Activated CD8-positive, alpha-beta T cell treated with anti-CD3 and anti-CD28 coated beads for 36 hours (primary cell): ENCODE results near the gene CCNQ. TPM values are rescaled to one million over a fixed set of nuclear protein-coding genes. Genes with fewer than 3 reads are reported as not detected.

Experiments used
- ATAC-seq: fragments of 200-7000 bp; cut with Tn5 transposase; one replicate; pipeline ENCODE4 v1.10.0; 2021; ENCODE audit warnings: mild to moderate bottlenecking, moderate library complexity
- CTCF ChIA-PET: fragments of 350-600 bp; sonication (Branson Sonifier 250); formaldehyde crosslinking; loops from one replicate; lab custom pipeline; 2021; ENCODE audit warnings: antibody characterized with exemption; lab: Charles Lee
- POLR2A ChIA-PET: fragments of 350-600 bp; sonication (Branson Sonifier 250); formaldehyde crosslinking; loops from one replicate; lab custom pipeline; 2021; ENCODE audit warnings: antibody characterized with exemption; lab: Charles Lee
- DNase-seq: peaks from one replicate; pipeline ENCODE4 v3.0.0-alpha.2; 2020
- H3K27ac Mint-ChIP-seq: one replicate; pipeline ENCODE4 v1.8.0; 2021; ENCODE audit warnings: mild to moderate bottlenecking, mixed read lengths
- H3K27me3 Mint-ChIP-seq: one replicate; pipeline ENCODE4 v1.8.0; 2021; ENCODE audit warnings: mixed read lengths
- H3K36me3 Mint-ChIP-seq: one replicate; pipeline ENCODE4 v1.8.0; 2021; ENCODE audit warnings: low read depth, mixed read lengths
- H3K4me1 Mint-ChIP-seq: one replicate; pipeline ENCODE4 v1.8.0; 2021; ENCODE audit warnings: low read depth, mixed read lengths
- H3K4me3 Mint-ChIP-seq: one replicate; pipeline ENCODE4 v1.8.0; 2021; ENCODE audit warnings: mild to moderate bottlenecking, moderate library complexity, mixed read lengths
- H3K9me3 Mint-ChIP-seq: one replicate; pipeline ENCODE4 v1.8.0; 2021; ENCODE audit warnings: mixed read lengths
- CTCF ChIP-seq: fragments of 200-600 bp; IDR thresholded peaks from one replicate; pipeline ENCODE4 v1.8.0; 2022; ENCODE audit warnings: antibody characterized with exemption, mild to moderate bottlenecking
- intact Hi-C: fragments of 100-400 bp; cut with micrococcal nuclease; formaldehyde crosslinking; loops from one replicate; pipeline ENCODE4 v1.10.0; 2022
- total RNA-seq, 2 experiments: library from RNA; stranded (reverse); gene quantifications; one replicate each; pipeline ENCODE4 v1.2.3, GENCODE V29; 2021

CCNQ gene
- total RNA-seq, 2 experiments from 2014 or later: 18.5 to 21.3 TPM

DNA sequence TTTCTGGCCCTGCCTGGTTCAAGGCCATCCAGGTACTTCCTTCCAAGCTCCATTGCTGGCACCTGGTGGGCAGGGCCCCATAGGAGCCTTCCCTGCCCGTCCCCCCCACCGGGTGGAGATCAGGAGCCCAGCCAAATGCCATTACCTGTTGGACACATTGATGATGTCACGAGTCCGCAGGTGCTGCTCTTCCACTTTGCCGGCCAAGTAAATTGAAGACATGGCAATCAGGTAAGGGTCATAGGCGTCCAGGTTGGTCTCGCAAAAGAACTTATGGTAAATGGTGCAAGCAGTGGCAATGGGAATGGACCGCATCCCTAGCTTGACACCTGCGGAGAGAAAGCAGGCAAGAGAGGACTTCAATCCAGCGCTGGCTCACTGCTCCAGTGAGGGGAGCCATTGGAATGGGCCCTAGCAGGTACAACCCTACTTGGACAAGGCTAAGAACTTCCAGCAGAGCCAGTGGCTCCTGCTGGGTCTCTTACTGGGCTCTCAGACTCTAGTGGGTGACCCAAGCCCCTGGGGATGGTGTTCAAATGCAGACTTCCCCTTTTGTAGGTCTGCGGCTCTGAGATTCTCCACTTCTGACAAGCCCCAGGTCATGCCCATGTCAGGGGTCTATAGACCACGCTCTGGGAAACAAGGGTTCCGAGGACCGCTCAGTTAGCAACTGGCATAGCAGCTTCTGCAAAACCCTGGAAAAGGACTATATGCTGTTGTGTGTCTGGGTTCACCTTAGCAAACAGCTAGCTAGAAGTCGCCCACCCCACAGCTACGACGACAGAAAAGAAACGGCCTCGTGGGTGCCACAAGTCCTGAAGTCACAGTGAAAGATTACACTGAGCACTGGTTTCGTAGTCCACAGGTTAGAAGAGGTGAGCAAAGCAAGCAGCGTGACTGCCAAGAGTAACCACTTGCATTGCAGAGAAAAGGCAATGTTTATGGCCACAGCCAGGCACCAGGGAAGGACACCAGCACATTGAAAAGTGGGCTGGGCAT, 2.8 kb downstream of the CCNQ start:
- no peaks in the 10 kb centered on the region for H3K27me3 Mint-ChIP-seq
- DNase-seq: no peak
- H3K9me3 Mint-ChIP-seq: no peaks in the 10 kb centered on the region
- POLR2A ChIA-PET: no interaction called here
- peaks cover 25% of the 10 kb centered on the region for H3K4me1 Mint-ChIP-seq
- H3K4me3 Mint-ChIP-seq: no peak overlapping the region
- CTCF ChIA-PET: no interaction called here
- no peak for TF ChIP-seq CTCF
- H3K36me3 Mint-ChIP-seq: peaks cover 13% of the 10 kb centered on the region
- intact Hi-C loops: no loop called here
- no peak overlapping the region for H3K27ac Mint-ChIP-seq
- no peak for ATAC-seq

- CTCF ChIA-PET: no interaction called here
- Mint-ChIP-seq H3K36me3 (peaks cover 13% of the 10 kb centered on the region), H3K4me1 (peaks cover 22% of the 10 kb centered on the region), H3K9me3 (no peaks in the 10 kb centered on the region), H3K27ac (no peak overlapping the region), H3K27me3 (no peaks in the 10 kb centered on the region), H3K4me3 (no peak overlapping the region)
- intact Hi-C loops: no loop called here
- TF ChIP-seq CTCF: no peak
- no peak for DNase-seq
- no peak for ATAC-seq
- POLR2A ChIA-PET: no interaction called here
Observed at GRCh38 chrX:153595387-153595786, 3.6 kb downstream of the CCNQ start.

DNA sequence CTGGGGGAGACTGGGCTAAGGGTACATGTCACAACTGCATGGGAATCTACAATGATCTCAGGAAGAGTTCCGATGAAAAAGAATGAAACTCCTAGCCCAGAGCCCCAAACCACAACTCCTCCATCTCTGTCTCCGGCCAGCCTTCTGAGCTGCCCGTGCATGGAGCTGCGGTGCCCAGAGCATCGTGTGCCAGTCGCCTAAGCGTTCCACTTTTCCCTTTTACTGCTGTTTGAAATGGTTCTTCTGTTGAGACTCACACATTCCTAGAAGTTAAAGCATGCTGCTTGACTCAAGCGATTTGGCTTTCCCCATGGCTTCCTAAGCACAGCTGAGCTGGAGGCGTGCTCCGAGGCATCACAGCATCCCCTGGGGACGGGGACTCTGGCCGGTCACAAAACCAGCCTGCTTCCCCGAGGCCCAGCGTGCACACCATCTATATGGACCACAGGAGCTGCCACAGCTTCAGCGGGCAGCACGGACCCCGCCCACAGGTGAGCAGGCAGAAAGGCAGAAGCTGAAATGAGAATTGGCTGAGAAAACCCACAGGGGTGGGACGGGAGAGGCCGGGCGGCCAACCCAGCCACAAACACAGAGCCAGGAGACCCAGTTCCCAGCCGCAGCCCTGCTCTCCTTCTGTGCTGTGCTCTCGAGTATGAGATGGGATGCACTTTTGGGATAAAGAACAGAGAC, 5.0 kb downstream of the CCNQ start:
- no peak overlapping the region for H3K4me3 Mint-ChIP-seq
- DNase-seq (no peak), ATAC-seq (no peak)
- H3K36me3 Mint-ChIP-seq: peaks cover 13% of the 10 kb centered on the region
- no peaks in the 10 kb centered on the region for H3K27me3 Mint-ChIP-seq
- H3K27ac Mint-ChIP-seq: no peak overlapping the region
- POLR2A ChIA-PET: no interaction called here
- H3K4me1 Mint-ChIP-seq: peaks cover 16% of the 10 kb centered on the region
- no peak for TF ChIP-seq CTCF
- intact Hi-C loops: no loop called here
- no peaks in the 10 kb centered on the region for H3K9me3 Mint-ChIP-seq
- CTCF ChIA-PET: no interaction called here

GRCh38 chrX:153592966-153593688, 5.8 kb downstream of the CCNQ start:
- intact Hi-C loops: no loop called here
- no peak overlapping the region for H3K27ac Mint-ChIP-seq
- H3K4me1 Mint-ChIP-seq: peaks cover 16% of the 10 kb centered on the region
- no peak overlapping the region for H3K4me3 Mint-ChIP-seq
- ChIA-PET POLR2A (interaction anchor here (1.4 kb wide), 1 partner anchor 13 kb away, joined by 3 read pairs; no protein-coding TSS in a partner anchor), CTCF (no interaction called here)
- no peaks in the 10 kb centered on the region for H3K27me3 Mint-ChIP-seq
- H3K9me3 Mint-ChIP-seq: no peaks in the 10 kb centered on the region
- TF ChIP-seq CTCF: no peak
- peaks cover 13% of the 10 kb centered on the region for H3K36me3 Mint-ChIP-seq
- ATAC-seq: no peak
- DNase-seq: no peak
